ENCODE measurements around the gene COL8A2.
"Not testable (repeated sequence)": the region's sequence is repeated elsewhere in the genome, so short reads cannot be mapped to it uniquely, and the experiment has no call there.

COL8A2 gene

GRCh38 chr1:36125129-36125991 lies at the start of gene COL8A2:
Gene COL8A2, minus strand, starts transcription at chr1:36125222. Its CDS starts 24,980 bp downstream, at chr1:36100242.
- DNase-seq (ENCODE audit: low read depth) = no peak

GRCh38 chr1:36174713-36175112 lies 49.7 kb upstream of the COL8A2 start:
- no peak for DNase-seq (ENCODE audit: low read depth)

DNA sequence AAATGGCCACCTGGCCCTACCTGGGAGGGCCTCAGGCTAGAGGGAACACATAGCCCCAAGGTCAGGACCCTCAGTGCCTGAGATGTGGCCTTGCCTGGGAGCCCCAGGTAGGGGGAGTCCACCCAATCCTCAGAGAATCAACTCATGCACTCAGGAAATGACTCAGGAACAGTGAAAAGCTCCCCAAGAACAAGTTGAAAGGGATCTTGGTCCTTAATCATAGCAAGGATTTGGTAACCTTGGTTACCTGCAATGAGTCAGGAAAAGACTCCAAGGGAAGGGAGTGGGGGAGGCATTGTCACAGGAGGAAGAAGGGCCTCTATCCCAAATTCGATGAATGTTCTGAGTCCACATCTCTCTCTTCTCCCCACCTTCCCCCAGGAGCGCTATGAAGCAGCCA lies 48.0 kb upstream of the COL8A2 start:
- no peak for DNase-seq (ENCODE audit: low read depth)

DNA sequence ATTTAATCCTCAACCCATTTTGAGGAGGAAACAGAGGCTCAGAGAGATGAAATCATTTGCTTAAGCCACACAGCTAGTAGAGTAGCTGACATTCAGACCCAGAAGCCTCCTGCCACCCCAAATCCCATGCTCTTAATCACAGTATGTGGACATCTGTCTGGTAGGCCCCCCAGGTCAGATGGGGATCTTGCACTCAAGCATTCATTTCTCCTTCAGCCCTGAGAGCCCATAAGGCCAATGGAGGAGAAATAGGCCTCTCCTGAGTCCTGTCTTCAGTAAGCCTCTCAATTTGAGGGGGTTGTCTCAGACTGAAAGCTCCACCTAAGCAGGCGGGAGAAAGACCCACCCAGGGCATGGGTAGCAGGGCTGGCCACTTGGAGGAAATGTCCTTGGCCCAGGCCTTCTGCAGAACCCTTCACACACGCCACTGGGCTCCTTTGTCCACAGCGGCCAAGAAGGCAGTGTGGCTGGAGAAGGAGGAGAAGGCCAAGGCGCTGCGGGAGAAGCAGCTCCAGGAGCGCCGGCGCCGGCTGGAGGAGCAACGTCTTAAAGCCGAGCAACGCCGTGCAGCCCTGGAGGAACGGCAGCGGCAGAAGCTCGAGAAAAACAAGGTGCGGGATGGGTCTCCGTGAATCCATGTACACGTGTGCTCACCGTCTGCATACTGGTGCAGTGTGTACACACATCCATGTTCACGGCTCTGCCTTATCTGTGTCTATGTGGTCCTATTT lies 47.2 kb upstream of the COL8A2 start:
- DNase-seq (ENCODE audit: low read depth) = no peak

GRCh38 chr1:36170643-36171412 lies 45.8 kb upstream of the COL8A2 start:
- no peak for DNase-seq (ENCODE audit: low read depth)

- DNase-seq (ENCODE audit: low read depth) = no peak
Observed at GRCh38 chr1:36168514-36168913, 43.5 kb upstream of the COL8A2 start.

- DNase-seq (ENCODE audit: low read depth) = no peak
Observed at GRCh38 chr1:36166938-36167905, 42.2 kb upstream of the COL8A2 start.

- no peak for DNase-seq (ENCODE audit: low read depth)
Observed at GRCh38 chr1:36166136-36166535, 41.1 kb upstream of the COL8A2 start.

GRCh38 chr1:36165145-36165544 lies 40.1 kb upstream of the COL8A2 start:
- DNase-seq (ENCODE audit: low read depth) = no peak

- DNase-seq (ENCODE audit: low read depth) = no peak
Observed at GRCh38 chr1:36164361-36164760, 39.3 kb upstream of the COL8A2 start.

- no peak for DNase-seq (ENCODE audit: low read depth)
Observed at GRCh38 chr1:36163426-36163825, 38.4 kb upstream of the COL8A2 start.

- no peak for DNase-seq (ENCODE audit: low read depth)
Observed at GRCh38 chr1:36162680-36163239, 37.7 kb upstream of the COL8A2 start.

DNA sequence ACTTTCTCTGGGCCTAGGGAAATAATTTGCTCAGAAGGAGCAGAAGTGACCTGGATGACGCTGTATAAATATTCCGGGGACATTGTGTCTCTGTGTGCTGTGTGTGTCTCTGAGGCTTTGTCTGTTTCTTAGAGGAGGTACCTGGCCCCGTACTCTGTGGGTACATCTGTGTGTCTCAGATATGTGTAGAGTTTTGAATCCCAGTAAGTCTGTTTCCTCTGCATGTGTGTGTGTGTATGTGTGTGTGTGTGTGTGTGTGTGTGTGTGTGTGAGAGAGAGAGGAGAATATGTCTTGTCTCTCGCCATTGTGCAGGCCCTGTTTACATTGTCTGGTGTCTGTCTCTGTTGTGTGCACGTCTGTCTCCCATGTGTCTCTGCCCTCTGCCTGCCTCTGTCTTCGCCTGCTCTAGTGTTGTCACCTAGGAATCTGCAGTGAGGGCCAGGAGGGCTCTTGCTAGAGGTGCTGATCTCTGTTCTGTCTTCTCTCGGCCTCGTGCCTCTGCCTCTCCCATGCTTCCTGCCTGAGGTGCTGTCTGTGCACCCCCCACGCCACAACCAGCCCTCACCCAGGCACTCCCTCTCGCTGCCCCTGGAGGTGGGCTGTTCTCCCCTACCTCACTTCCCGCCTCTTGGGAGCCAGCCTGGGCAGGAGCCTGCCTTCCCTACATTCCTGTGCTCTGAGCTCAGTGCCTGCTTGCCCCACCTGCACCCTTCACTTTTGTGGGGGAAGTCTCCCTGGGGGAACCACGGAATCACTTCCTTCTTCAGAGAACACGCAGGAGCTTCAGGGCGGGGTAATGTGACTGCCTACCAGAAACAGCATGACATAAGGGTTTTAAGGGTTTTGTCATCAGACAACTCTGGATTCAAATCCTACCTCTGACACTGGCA lies 36.9 kb upstream of the COL8A2 start:
- DNase-seq (ENCODE audit: low read depth) = no peak

GRCh38 chr1:36160949-36161485 lies 36.0 kb upstream of the COL8A2 start:
- no peak for DNase-seq (ENCODE audit: low read depth)

GRCh38 chr1:36160388-36160948 lies 35.4 kb upstream of the COL8A2 start:
- DNase-seq (ENCODE audit: low read depth) = no peak

DNA sequence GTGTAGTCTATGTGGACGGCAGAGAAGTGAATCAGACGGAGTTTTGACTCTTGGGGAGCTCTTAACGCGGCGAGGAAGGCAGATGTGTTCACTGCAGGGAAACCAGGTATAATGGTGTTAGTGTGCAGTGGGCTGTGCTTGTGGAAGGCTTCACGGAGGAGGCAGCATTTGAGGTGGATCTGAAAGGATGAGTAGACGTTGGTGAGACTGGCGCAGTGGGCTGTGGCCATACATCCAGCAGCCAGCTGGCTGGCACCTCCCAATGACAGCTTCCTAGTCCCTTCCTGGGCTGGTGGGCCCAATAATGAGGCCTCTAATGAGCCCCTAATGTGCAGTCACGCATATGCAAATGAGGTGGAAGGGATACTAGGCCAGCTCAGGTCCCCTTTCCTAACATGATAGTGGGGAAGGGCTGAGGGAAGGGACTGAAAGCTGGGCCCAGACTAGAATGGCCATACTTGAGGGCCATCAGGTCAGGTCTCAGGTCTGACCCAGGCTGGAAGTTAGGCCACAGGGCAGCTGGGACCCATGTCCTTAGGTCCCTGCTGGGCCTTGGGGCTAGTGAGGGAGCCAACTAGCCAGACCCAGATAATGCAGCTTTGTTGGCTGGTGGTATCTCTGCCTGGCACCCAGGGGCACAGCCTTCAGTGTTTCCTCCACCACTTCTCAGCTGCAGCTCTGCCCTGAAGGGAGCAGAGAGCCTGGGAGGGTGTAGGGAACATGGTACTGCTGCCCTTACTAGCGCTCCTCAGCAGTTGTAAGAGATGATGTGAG lies 34.8 kb upstream of the COL8A2 start:
- no peak for DNase-seq (ENCODE audit: low read depth)

DNA sequence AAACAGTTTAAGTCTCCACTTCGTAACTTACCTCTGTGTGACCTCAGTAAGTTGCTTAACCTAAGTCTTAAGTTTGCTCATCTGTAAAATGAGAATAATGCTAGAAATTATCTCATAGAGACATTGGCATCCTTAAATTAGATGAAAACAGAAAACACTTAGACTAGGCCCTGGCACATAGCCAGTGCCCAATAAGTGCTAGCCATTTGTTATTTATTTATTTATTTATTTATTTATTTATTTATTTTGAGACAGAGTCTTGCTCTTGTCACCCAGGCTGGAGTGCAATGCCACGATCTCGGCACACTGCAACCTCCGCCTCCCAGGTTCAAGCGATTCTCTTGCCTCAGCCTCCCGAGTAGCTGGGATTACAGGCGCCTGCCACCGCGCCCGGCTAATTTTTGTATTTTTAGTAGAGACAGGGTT lies 33.8 kb upstream of the COL8A2 start:
- not testable (repeated sequence) for DNase-seq (ENCODE audit: low read depth)

Data from non-pigmented ciliary epithelial cell (primary cell).